Cerebellar cortex (tissue), 1 donor: ENCODE measurements around the gene AMBP.

Experiments used
- DNase-seq: peaks from one replicate; pipeline ENCODE4 v3.0.0-alpha.2; 2015; ENCODE audit warnings: low spot score

Gene AMBP

GRCh38 chr9:114031037-114031630, 47.0 kb downstream of the AMBP start:
- no peak for DNase-seq

GRCh38 chr9:114030364-114030763, 47.7 kb downstream of the AMBP start:
- DNase-seq: no peak

- DNase-seq: no peak
Observed at GRCh38 chr9:114029311-114030170, 48.6 kb downstream of the AMBP start.

GRCh38 chr9:114028646-114029045, 49.5 kb downstream of the AMBP start:
- no peak for DNase-seq

GRCh38 chr9:114027863-114028465, 50.1 kb downstream of the AMBP start:
- DNase-seq: no peak

DNA sequence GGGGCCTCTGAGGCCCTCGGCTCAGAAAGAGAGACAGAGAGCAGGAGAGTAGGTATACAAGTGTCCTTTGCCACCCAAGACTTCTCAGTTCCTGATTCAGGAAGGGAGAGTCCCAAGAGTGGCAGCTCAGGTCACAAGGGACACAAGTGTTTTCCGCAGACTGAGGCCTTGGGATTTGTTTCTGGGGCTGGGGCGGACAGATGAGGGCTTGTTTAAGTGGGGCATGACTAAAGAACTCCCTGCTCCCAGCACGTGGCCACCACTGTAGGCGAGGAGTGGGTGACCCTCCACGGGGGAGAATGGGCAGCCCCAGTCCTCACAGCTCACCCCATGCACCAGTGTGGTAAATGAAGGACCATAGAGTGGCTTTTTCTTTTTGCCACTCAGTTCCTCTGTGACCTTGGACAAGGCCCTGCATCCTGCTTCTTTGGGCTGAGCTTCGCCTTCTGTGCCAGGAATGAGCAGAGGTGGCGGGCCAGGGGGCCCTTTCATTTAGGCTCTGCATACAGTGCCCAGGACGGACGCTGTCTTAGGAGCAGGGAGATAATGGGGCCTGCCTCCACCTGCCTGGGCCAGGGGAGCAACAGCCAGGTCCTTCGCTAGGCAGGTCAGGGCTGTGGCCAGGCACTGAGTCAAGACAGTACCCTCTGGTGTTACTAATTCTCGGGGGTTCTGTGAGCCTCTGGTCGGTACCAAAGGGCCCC, 50.8 kb downstream of the AMBP start:
- no peak for DNase-seq

DNA sequence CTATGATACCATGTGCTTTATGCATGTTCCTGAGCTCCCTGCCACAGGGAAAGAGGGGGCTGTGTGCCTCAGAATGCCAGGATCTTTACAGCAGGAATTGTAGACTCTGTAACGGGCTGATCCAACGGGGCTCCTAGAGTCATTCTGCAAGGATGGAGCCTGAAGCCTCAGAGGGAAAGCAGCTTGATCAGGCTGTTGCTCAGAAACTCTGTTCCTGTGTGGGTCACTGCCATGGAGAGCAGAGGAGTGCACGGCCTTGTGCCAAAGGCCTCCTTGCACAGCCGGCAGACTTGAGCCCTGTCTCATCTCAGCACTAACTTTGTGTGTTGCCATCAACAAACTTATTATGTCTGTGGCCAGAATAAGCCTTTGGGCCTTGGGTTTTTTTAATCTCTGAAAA, 51.8 kb downstream of the AMBP start:
- DNase-seq: no peak

GRCh38 chr9:114025760-114026159, 52.3 kb downstream of the AMBP start:
- no peak for DNase-seq

DNA sequence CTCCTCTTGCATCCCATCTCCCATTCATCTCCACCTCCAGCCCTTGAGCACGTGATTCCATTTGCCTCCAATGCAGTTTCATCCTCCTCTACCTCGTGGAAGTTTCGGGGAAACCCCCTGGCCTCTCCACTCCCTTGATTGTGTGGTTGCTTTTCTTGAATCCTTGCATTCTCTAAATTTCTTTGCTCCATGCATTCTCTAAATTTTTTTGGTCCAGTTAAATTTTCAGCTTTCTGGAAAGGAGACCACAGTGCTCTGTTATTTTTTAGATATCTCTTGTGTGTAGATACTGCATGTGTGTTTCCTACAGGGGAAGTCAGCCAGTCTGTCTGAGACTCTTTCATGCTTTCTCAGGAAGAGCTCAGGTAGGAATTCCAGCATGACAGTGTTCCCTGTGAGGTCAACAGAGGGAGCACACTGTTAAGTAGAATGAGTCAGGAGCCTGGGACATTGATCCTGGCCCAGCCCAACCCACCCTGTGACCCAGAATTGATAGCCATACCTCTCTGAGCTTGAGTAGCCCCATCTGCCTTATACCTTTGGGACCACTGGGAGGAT, 52.8 kb downstream of the AMBP start:
- no peak for DNase-seq

DNA sequence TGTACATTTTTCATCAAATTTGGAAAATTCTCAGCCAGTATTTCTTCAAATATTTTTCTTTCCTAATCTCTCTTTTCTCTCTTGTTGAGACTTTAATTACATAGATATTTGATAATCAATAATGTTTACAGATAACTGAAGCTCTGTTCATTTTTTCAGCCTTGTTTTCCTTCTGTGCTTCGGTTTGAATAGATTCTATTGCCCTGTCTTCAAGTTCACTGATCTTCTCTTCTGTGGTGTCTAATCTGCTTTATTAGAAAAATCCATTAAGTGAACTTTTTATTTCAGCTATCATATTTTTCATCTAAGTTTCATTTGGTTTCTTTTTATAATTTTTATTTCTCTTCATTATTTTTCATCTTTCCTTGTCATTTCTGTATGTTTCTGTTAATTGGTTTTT, 54.1 kb downstream of the AMBP start:
- DNase-seq: no peak

DNA sequence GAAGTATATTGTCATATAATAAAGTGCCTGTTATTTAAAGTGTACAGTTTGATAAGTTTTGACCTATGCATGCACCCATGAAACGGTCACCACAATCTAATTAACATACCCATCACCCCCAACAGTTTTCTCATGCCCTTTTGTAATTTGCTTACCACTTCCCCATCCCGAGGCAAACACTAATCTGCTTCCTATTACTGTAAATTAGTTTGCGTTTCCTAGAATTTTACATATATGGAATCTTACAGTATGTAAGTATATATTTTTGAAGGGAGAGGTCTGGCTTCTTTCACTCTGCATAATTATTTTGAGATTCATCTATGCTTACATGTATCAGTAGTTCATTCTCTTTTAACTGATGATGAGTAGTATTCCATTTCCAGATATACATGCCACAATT, 56.5 kb downstream of the AMBP start:
- no peak for DNase-seq

GRCh38 chr9:114017741-114018715, 60.1 kb downstream of the AMBP start:
- DNase-seq: no peak

GRCh38 chr9:114016629-114017423, 61.3 kb downstream of the AMBP start:
- DNase-seq: no peak

GRCh38 chr9:114016101-114016500, 62.0 kb downstream of the AMBP start:
- DNase-seq: no peak

DNA sequence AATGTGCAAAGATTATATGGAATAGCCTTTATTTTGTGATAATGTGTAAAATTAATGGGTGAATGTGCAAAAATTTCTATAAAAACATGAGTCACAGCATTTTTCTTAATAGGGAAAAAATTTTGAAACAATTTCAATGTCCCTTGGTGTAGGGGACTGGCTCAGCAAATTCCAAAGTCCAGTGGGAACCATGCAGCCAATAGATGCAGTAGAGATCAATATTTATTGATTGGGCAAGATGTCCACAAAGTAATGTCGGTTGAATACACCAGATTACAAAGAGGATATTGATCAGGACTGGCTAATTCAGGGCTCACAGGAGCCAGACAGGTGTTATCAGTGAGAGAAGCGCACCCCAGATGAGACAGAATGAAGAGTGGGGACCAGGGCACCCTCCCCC, 62.5 kb downstream of the AMBP start:
- no peak for DNase-seq

DNA sequence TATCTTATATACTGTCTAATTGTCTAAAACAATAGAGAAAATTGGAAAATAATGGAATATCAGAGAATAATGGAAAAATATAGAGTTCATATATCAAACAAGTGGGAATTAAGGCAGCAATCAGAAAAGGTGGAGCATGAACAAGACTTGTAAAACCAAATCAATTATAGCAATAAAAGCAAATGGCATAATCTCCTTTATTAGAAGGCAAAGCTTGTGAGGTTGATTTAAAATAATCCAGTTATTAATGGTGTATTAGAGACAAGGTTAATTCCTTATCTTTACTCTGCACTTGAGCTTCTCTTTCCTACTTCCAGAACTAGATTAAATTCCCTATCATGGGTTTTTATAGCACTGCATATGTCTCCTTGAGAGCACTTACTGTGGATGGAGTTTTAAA, 64.1 kb downstream of the AMBP start:
- no peak for DNase-seq

DNA sequence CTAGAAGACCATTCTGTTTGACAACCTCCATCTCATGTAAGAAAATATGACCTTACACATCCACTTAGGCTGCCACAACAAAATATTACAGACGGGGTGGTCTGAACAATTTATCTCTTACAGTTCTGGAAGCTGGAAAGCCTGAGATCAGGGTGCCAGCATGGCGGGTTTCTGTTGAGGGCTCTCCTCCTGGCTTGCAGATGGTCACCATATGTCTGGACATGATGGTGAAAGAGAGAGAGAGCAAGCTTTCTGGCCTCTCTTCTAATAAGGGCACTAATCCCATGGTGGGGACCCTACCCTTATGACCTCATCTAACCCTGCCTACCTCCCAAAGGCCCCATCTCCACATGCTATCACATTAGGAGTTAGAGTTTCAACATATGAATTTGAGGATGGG, 66.0 kb downstream of the AMBP start:
- no peak for DNase-seq

- DNase-seq: no peak
Observed at GRCh38 chr9:114011313-114011712, 66.8 kb downstream of the AMBP start.
